Trophoblast cell (in vitro differentiated cells and primary cell): ENCODE results near the gene KIF26B.

Experiments
- DNase-seq, 2 donors: peaks; one replicate each; pipeline ENCODE4 v3.0.0-alpha.2; 2016
- H2AFZ ChIP-seq: 2 replicates; pipeline ENCODE4 v1.6.1; 2013; ENCODE audit warnings: low read length, moderate library complexity, mild to moderate bottlenecking; ENCODE audit not compliant: insufficient read depth, poor library complexity
- H2AK5ac ChIP-seq: 2 replicates; pipeline ENCODE4 v1.6.1; 2013; ENCODE audit warnings: mild to moderate bottlenecking, low read length
- H2BK120ac ChIP-seq: 2 replicates; pipeline ENCODE4 v1.6.1; 2013; ENCODE audit warnings: low read length, mild to moderate bottlenecking, moderate library complexity; ENCODE audit not compliant: insufficient read depth, poor library complexity
- H2BK12ac ChIP-seq: 2 replicates; pipeline ENCODE4 v1.6.1; 2013; ENCODE audit warnings: mild to moderate bottlenecking, low read length, moderate library complexity
- H2BK5ac ChIP-seq: 2 replicates; pipeline ENCODE4 v1.6.1; 2013; ENCODE audit warnings: low read length, low read depth, moderate library complexity, mild to moderate bottlenecking; ENCODE audit not compliant: poor library complexity
- H3K14ac ChIP-seq: 2 replicates; pipeline ENCODE4 v1.6.1; 2013; ENCODE audit warnings: mild to moderate bottlenecking, low read length
- H3K18ac ChIP-seq: 2 replicates; pipeline ENCODE4 v1.6.1; 2013; ENCODE audit warnings: mild to moderate bottlenecking, low read length
- H3K23ac ChIP-seq: 2 replicates; pipeline ENCODE4 v1.6.1; 2013; ENCODE audit warnings: low read length
- H3K27ac ChIP-seq: 2 replicates; pipeline ENCODE4 v1.5.1; 2013; ENCODE audit warnings: low read depth, mild to moderate bottlenecking, inconsistent platforms, low read length, moderate library complexity
- H3K27me3 ChIP-seq: 2 replicates; pipeline ENCODE4 v1.6.1; 2013; ENCODE audit warnings: inconsistent platforms, mild to moderate bottlenecking, low read length, moderate library complexity; ENCODE audit not compliant: insufficient read depth
- H3K36me3 ChIP-seq, 2 experiments: 1 replicate in 1 of 2; 2 replicates in 1 of 2; pipeline ENCODE4 v1.6.1; 2013; ENCODE audit warnings: low read length in 2 of 2, mild to moderate bottlenecking in 2 of 2, moderate library complexity in 1 of 2; ENCODE audit not compliant: insufficient read depth in 2 of 2, control insufficient read depth in 1 of 2
- H3K4ac ChIP-seq: 2 replicates; pipeline ENCODE4 v1.6.1; 2013; ENCODE audit warnings: low read depth, mild to moderate bottlenecking, low read length, moderate library complexity
- H3K4me1 ChIP-seq, 2 experiments: 1 replicate in 1 of 2; 2 replicates in 1 of 2; pipeline ENCODE4 v1.6.1; 2013; ENCODE audit warnings: low read length in 2 of 2, mild to moderate bottlenecking in 2 of 2, moderate library complexity in 1 of 2; ENCODE audit not compliant: insufficient read depth in 2 of 2, control insufficient read depth in 1 of 2
- H3K4me2 ChIP-seq: 2 replicates; pipeline ENCODE4 v1.6.1; 2013; ENCODE audit warnings: inconsistent platforms, mild to moderate bottlenecking, low read length, moderate library complexity
- H3K4me3 ChIP-seq: 2 replicates; pipeline ENCODE4 v1.5.1; 2013; ENCODE audit warnings: mild to moderate bottlenecking, low read depth, low read length, inconsistent platforms
- H3K79me1 ChIP-seq: one replicate; pipeline ENCODE4 v1.6.1; 2013; ENCODE audit warnings: low read length
- H3K79me2 ChIP-seq: 2 replicates; pipeline ENCODE4 v1.6.1; 2013; ENCODE audit warnings: low read length, mild to moderate bottlenecking; ENCODE audit not compliant: control insufficient read depth, insufficient read depth, poor library complexity
- H3K9ac ChIP-seq: 2 replicates; pipeline ENCODE4 v1.6.1; 2013; ENCODE audit warnings: mild to moderate bottlenecking, low read length
- H3K9me3 ChIP-seq: 2 replicates; pipeline ENCODE4 v1.6.1; 2013; ENCODE audit warnings: low read depth, mild to moderate bottlenecking, control low read depth, inconsistent platforms, low read length; ENCODE audit not compliant: insufficient read depth
- H4K12ac ChIP-seq: 2 replicates; pipeline ENCODE4 v1.6.1; 2013; ENCODE audit warnings: low read depth, mild to moderate bottlenecking, low read length, moderate library complexity
- H4K8ac ChIP-seq: 2 replicates; pipeline ENCODE4 v1.6.1; 2013; ENCODE audit warnings: low read depth, mild to moderate bottlenecking, low read length, moderate library complexity
- H4K91ac ChIP-seq: one replicate; pipeline ENCODE4 v1.6.1; 2013; ENCODE audit warnings: low read depth, mild to moderate bottlenecking, low read length, moderate library complexity
- WGBS: extraction: QIAGEN DNeasy Blood & Tissue Kit; methylation state at CpG from one replicate; pipeline ENCODE4 v1.1.7; 2013; ENCODE audit warnings: missing lambda C conversion rate; ENCODE audit not compliant: insufficient read length, insufficient coverage; ENCODE audit errors: extremely low coverage; 5-methylcytosine and 5-hydroxymethylcytosine counted together

Gene KIF26B

DNA sequence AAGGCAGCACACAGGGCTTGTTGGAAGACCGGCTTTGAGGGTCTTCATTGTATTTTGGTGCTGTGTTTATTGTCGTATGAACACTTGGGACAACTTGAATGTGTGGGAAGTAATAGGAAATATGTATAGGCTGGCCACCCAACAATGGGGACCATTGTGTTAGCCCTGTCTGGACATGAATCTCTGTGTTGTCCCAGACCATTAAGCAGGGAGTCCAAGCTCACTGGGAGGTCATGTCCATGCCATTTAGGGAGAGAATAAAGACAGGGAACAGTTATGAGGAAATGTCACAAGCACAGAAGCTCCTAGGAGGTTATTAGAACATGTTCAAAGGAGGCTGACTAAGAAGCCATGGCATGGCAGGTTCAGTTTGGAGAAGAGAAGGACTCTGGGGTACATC lies 266.1 kb downstream of the KIF26B start:
- Histone ChIP-seq H4K91ac (no peak overlapping the region), H3K9ac (no peak overlapping the region), H3K27me3 (no peaks in the 10 kb centered on the region), H3K79me2 (no peaks in the 10 kb centered on the region), H4K8ac (no peak overlapping the region), H3K14ac (no peak overlapping the region), H2BK120ac (no peak overlapping the region), H3K4me1 (no peaks in the 10 kb centered on the region), H2BK12ac (no peak overlapping the region), H4K12ac (no peak overlapping the region), H3K9me3 (no peaks in the 10 kb centered on the region), H2AFZ (no peak overlapping the region), H3K27ac (no peak overlapping the region), H3K4me3 (no peak overlapping the region), H3K18ac (no peak overlapping the region), H2AK5ac (no peak overlapping the region), H2BK5ac (no peak overlapping the region), H3K23ac (no peak overlapping the region), H3K4ac (no peak overlapping the region), H3K4me2 (no peak overlapping the region), H3K79me1 (no peaks in the 10 kb centered on the region), H3K36me3 (peaks cover 17 to 22% of the 10 kb centered on the region in 2 experiments)
- no peak for DNase-seq
- no CpG with 5 or more reads among the region's 2 CpGs for WGBS

DNA sequence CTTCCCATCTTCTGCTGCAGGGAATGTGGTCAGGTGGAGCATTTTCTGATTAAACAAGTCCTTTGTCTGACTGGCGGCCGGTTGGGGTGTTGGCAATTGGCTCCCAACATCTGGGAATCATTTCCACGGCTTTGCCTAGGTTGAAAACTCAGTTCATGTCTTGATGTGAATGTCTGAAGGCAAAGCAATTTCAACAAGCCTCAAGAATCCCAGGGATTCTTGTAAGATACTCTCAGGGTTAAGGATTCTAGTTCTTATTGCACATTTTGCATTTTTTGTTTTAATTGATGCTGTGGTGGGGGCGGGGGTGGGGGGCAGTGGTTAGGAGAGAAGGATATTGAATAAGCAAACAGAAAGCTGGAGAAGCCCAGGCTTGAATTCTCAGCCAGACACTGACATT lies 273.9 kb downstream of the KIF26B start:
- Histone ChIP-seq H2AK5ac (no peak overlapping the region), H3K36me3 (peaks cover 0 to 3% of the 10 kb centered on the region in 2 experiments), H3K4me3 (no peak overlapping the region), H3K4me2 (no peak overlapping the region), H4K12ac (no peak overlapping the region), H3K23ac (no peak overlapping the region), H4K91ac (no peak overlapping the region), H2BK5ac (no peak overlapping the region), H2BK120ac (no peak overlapping the region), H3K9me3 (no peaks in the 10 kb centered on the region), H3K14ac (no peak overlapping the region), H3K4ac (no peak overlapping the region), H3K79me2 (no peaks in the 10 kb centered on the region), H3K9ac (no peak overlapping the region), H4K8ac (no peak overlapping the region), H3K27me3 (no peaks in the 10 kb centered on the region), H3K4me1 (no peaks in the 10 kb centered on the region), H2AFZ (no peak overlapping the region), H3K27ac (no peak overlapping the region), H2BK12ac (no peak overlapping the region), H3K18ac (no peak overlapping the region), H3K79me1 (no peaks in the 10 kb centered on the region)
- DNase-seq: no peak
- no CpG with 5 or more reads among the region's 4 CpGs for WGBS

DNA sequence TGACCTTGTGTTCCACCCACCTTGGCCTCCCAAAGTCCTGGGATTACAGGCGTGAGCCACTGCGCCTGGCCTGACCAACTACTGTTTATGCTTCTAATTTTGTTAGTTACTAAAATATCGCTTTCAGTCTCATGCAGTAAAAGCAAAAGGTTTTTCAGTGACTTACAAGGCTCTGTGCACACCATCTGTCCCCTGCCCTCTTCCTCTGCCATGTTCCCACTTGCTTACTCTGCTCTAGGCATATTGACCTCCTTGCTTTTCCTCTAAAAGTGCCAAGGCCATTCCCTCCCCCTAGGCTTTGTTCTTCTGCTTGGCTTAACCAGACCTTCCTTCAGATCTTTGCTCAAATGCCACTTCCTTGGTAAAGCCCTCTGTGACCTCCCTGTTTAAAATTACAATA lies 276.9 kb downstream of the KIF26B start:
- no peaks in the 10 kb centered on the region for H3K27me3 ChIP-seq
- no peak overlapping the region for H3K27ac ChIP-seq
- H3K36me3 ChIP-seq: peaks cover 3 to 6% of the 10 kb centered on the region in 2 experiments
- no peak overlapping the region for H4K12ac ChIP-seq
- no peak overlapping the region for H2AK5ac ChIP-seq
- H3K14ac ChIP-seq: no peak overlapping the region
- no peak overlapping the region for H3K4me3 ChIP-seq
- no peaks in the 10 kb centered on the region for H3K79me1 ChIP-seq
- no peaks in the 10 kb centered on the region for H3K9me3 ChIP-seq
- H4K91ac ChIP-seq: no peak overlapping the region
- no peaks in the 10 kb centered on the region for H3K79me2 ChIP-seq
- no peak overlapping the region for H3K4ac ChIP-seq
- no peak overlapping the region for H2BK5ac ChIP-seq
- H2BK12ac ChIP-seq: no peak overlapping the region
- no peaks in the 10 kb centered on the region for H3K4me1 ChIP-seq
- no CpG with 5 or more reads among the region's 3 CpGs for WGBS
- DNase-seq: no peak
- no peak overlapping the region for H3K18ac ChIP-seq
- H3K9ac ChIP-seq: no peak overlapping the region
- no peak overlapping the region for H2BK120ac ChIP-seq
- no peak overlapping the region for H3K23ac ChIP-seq
- H3K4me2 ChIP-seq: no peak overlapping the region
- H2AFZ ChIP-seq: no peak overlapping the region
- H4K8ac ChIP-seq: no peak overlapping the region

DNA sequence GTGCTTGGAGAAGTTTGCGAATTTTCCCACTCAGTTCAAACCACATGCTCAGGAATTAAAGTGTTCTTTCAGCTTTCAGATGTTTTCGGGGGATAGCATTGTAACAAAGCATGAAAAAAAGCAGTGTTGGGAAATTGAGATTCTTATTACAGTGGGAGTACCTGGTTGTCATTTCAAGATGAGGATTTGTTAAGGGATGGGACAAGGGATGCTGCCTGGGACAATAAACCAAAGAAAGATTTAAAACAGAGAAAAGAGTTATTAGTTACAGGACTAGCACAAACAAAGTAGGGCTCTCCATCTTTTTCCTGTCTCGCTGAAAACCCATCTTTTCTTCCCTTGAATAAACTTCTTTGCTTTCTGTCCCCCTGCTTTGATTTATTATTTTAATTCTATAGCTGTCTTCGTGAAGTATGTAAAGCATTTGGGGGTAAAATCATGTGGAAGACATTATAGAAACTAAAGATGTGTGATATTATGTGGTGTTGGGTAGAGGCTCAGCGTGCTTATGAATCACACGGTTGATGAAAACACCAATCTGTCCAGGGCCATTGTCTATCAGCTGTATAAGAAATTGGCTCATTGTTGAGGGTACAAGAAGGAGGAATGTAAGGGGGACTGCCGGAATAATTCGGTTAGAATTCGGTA lies 277.6 kb downstream of the KIF26B start:
- Histone ChIP-seq H3K4ac (no peak overlapping the region), H4K12ac (no peak overlapping the region), H3K4me3 (no peak overlapping the region), H3K4me2 (no peak overlapping the region), H3K79me2 (no peaks in the 10 kb centered on the region), H4K8ac (no peak overlapping the region), H3K79me1 (no peaks in the 10 kb centered on the region), H3K18ac (no peak overlapping the region), H3K14ac (no peak overlapping the region), H3K9me3 (no peaks in the 10 kb centered on the region), H3K9ac (no peak overlapping the region), H4K91ac (no peak overlapping the region), H2AK5ac (no peak overlapping the region), H2BK12ac (no peak overlapping the region), H3K23ac (no peak overlapping the region), H2BK5ac (no peak overlapping the region), H3K4me1 (no peaks in the 10 kb centered on the region), H3K36me3 (peaks cover 3 to 6% of the 10 kb centered on the region in 2 experiments), H2AFZ (no peak overlapping the region), H3K27ac (no peak overlapping the region), H3K27me3 (no peaks in the 10 kb centered on the region), H2BK120ac (no peak overlapping the region)
- WGBS: no CpG with 5 or more reads among the region's 9 CpGs
- no peak for DNase-seq
